ENCODE results near the gene MRPL33.

Gene MRPL33

GRCh38 chr2:27776097-27776496, 4.6 kb downstream of the MRPL33 start:
- no peak for DNase-seq (ENCODE audit: low read depth in 3 of 3)

- DNase-seq (ENCODE audit: low read depth in 3 of 3), result no peak
These were observed 5.2 kb downstream of the MRPL33 start for GRCh38 chr2:27776696-27777095.

GRCh38 chr2:27779417-27780055, 8.0 kb downstream of the MRPL33 start:
- no peak for DNase-seq (ENCODE audit: low read depth in 3 of 3)

- DNase-seq (ENCODE audit: low read depth in 3 of 3), result no peak
These were observed 10.0 kb downstream of the MRPL33 start for GRCh38 chr2:27781496-27781895.

GRCh38 chr2:27782701-27783100, 11.2 kb downstream of the MRPL33 start:
- DNase-seq (ENCODE audit: low read depth in 3 of 3), result no peak

GRCh38 chr2:27790796-27791195, 19.3 kb downstream of the MRPL33 start:
- no peak for DNase-seq (ENCODE audit: low read depth in 3 of 3)

- no peak for DNase-seq (ENCODE audit: low read depth in 3 of 3)
These were observed 21.2 kb downstream of the MRPL33 start for GRCh38 chr2:27792759-27793158.

GRCh38 chr2:27795093-27795834, 23.7 kb downstream of the MRPL33 start:
- no peak for DNase-seq (ENCODE audit: low read depth in 3 of 3)

- DNase-seq (ENCODE audit: low read depth in 3 of 3), result no peak
These were observed 24.4 kb downstream of the MRPL33 start for GRCh38 chr2:27795868-27796277.

GRCh38 chr2:27796791-27797765, 25.6 kb downstream of the MRPL33 start:
- no peak for DNase-seq (ENCODE audit: low read depth in 3 of 3)

GRCh38 chr2:27797841-27798240, 26.3 kb downstream of the MRPL33 start:
- DNase-seq (ENCODE audit: low read depth in 3 of 3), result no peak

- DNase-seq (ENCODE audit: low read depth in 3 of 3), result no peak
These were observed 27.0 kb downstream of the MRPL33 start for GRCh38 chr2:27798486-27798885.

- no peak for DNase-seq (ENCODE audit: low read depth in 3 of 3)
These were observed 27.6 kb downstream of the MRPL33 start for GRCh38 chr2:27798948-27799645.

- no peak for DNase-seq (ENCODE audit: low read depth in 3 of 3)
These were observed 28.1 kb downstream of the MRPL33 start for GRCh38 chr2:27799646-27800010.

GRCh38 chr2:27800856-27801255, 29.3 kb downstream of the MRPL33 start:
- no peak for DNase-seq (ENCODE audit: low read depth in 3 of 3)

- DNase-seq (ENCODE audit: low read depth in 3 of 3), result no peak
These were observed 31.0 kb downstream of the MRPL33 start for GRCh38 chr2:27802547-27802946.

GRCh38 chr2:27803046-27803445, 31.5 kb downstream of the MRPL33 start:
- DNase-seq (ENCODE audit: low read depth in 3 of 3), result no peak

- DNase-seq (ENCODE audit: low read depth in 3 of 3), result no peak
These were observed 32.6 kb downstream of the MRPL33 start for GRCh38 chr2:27804146-27804545.

GRCh38 chr2:27805180-27805579, 33.7 kb downstream of the MRPL33 start:
- DNase-seq (ENCODE audit: low read depth in 3 of 3), result no peak

- DNase-seq (ENCODE audit: low read depth in 3 of 3), result no peak
These were observed 35.0 kb downstream of the MRPL33 start for GRCh38 chr2:27806311-27807059.

- peak in 1 of 3 experiments; percentile 18 for DNase-seq (ENCODE audit: low read depth in 3 of 3)
These were observed 36.0 kb downstream of the MRPL33 start for GRCh38 chr2:27807476-27807875.

Data from stimulated activated CD4-positive, alpha-beta T cell treated with anti-CD3 and anti-CD28 coated beads, TNF-alpha, amount 100 ng/mL, for 24 hours (primary cell).